ENCODE results near the gene CD247. TPM values are rescaled to one million over a fixed set of nuclear protein-coding genes. Genes with fewer than 3 reads are reported as not detected.
A peak's percentile ranks its signal among the peaks of the same experiment; 100 is the strongest.

Gene CD247
- total and polyA plus RNA-seq, 9 of the 15 experiments (the other 6 are each of a cell fraction or from before 2014, with no cell fraction given), result 0.08 to 0.42 (median 0.28) TPM; not detected in 5

DNA sequence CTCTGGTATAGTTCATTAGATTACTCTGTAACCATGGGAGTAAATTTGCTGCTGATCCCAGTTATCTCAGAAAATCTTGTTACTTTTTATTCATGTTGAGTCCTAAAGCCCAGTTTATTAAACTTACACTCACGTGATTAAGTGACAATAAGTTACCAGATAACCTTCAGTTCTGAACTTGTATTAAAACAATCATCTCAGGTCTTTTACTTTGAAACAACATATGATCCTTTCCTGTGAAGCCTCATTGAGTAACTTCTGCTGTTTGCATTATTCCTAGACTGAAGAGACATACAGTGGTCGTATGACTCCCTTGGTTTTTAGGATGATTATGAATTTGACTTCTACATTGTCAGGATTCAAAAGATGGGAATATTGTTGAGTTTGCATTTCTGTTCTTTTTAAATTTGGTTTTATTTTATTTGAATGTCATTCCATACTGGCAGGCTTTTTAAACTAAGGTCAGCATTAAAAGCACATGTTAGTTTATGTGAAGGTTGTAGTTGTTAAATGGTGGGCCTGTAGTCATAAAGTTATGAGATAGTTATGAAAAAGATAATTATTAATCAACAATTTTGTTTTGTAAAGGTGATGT lies 117.9 kb downstream of the CD247 start:
- peaks cover 42% of the 10 kb centered on the region for H3K36me3 ChIP-seq (ENCODE audit: control insufficient read depth, insufficient read depth, low read length)
- no peak overlapping the region for H3K27ac ChIP-seq (ENCODE audit: extremely low read depth, low read depth, low read length)
- in situ Hi-C loops (cut with MboI), result no loop called here
- ChIA-PET CTCF (ENCODE audit: low intra/inter-chr PET ratio) (interaction anchor here (0.6 to 2.4 kb wide), 8 partner anchors 10 to 570 kb away, joined by 3 to 19 read pairs (median 7); no protein-coding TSS in a partner anchor), POLR2A (no interaction called here)
- no peak overlapping the region for H3K4me2 ChIP-seq (ENCODE audit: insufficient read depth, low read length)
- H3K9me3 ChIP-seq (replicated peaks; ENCODE audit: control insufficient read depth, insufficient read depth, low read depth, low read length), result no peaks in the 10 kb centered on the region
- H3K79me2 ChIP-seq (ENCODE audit: control insufficient read depth, insufficient read depth, low read length), result no peaks in the 10 kb centered on the region
- no peaks in the 10 kb centered on the region for H3K27me3 ChIP-seq (ENCODE audit: control insufficient read depth in 2 of 2, insufficient read depth in 2 of 2, low read length in 2 of 2)
- no peaks in the 10 kb centered on the region for H4K20me1 ChIP-seq (replicated peaks; ENCODE audit: control insufficient read depth, insufficient read depth, low read length)
- no TSS peak for BruUV-seq (replicated peaks)
- intact Hi-C loops (cut with micrococcal nuclease), result loop anchor here (2.0 to 5.0 kb wide), 4 partner anchors 68 to 334 kb away; no protein-coding TSS in a partner anchor
- 57% methylated on average over 2 of the region's 2 CpGs for WGBS (ENCODE audit: insufficient coverage, low coverage, missing lambda C conversion rate)
- ATAC-seq (no peak), FAIRE-seq (no peak), DNase-seq (ENCODE audit: extremely low read depth in 1 of 4, low spot score in 3 of 4) (no peak)
- no peak overlapping the region for H3K9ac ChIP-seq (ENCODE audit: insufficient read depth in 1 of 2, low read depth in 2 of 2, low read length in 2 of 2)
- H3K9me1 ChIP-seq (ENCODE audit: control insufficient read depth, insufficient read depth, low read length), result no peaks in the 10 kb centered on the region
- no peaks in the 10 kb centered on the region for H3K4me1 ChIP-seq (replicated peaks in 1 of 2; ENCODE audit: control insufficient read depth in 2 of 2, insufficient read depth in 2 of 2, low read length in 2 of 2)
- H3K4me3 ChIP-seq, result no peak overlapping the region
- H2AFZ ChIP-seq (ENCODE audit: low read depth, low read length), result no peak overlapping the region
- TF ChIP-seq PTTG1 (tag; IDR thresholded peaks at IDR 0.05; ENCODE audit: low read depth), result no peak
- TF ChIP-seq ZNF316 (IDR thresholded peaks at IDR 0.05), result peak; percentile 93
- no peak for TF ChIP-seq GTF2E2 (tag; IDR thresholded peaks at IDR 0.05)
- no peak for TF ChIP-seq HMG20A (CRISPR knock-in tag; conservative IDR thresholded peaks at IDR 0.05)
- no peak for TF ChIP-seq PHF20 (IDR thresholded peaks at IDR 0.05; ENCODE audit: partially characterized antibody)
- TF ChIP-seq NFYB (IDR thresholded peaks at IDR 0.05; ENCODE audit: extremely low read depth, insufficient read length), result no peak
- TF ChIP-seq SPI1 (IDR thresholded peaks at IDR 0.05; ENCODE audit: borderline replicate concordance, low read depth, low read length), result no peak
- no peak for TF ChIP-seq HMG20B (CRISPR knock-in tag; IDR thresholded peaks at IDR 0.05)
- TF ChIP-seq C11orf30 (IDR thresholded peaks at IDR 0.05; ENCODE audit: low read depth), result peak; percentile 75
- TF ChIP-seq ZNF140 (CRISPR knock-in tag; IDR thresholded peaks at IDR 0.05), result no peak
- peak; percentile 59 for TF ChIP-seq MAFG (tag; conservative IDR thresholded peaks at IDR 0.05)
- TF ChIP-seq KDM5B (IDR thresholded peaks at IDR 0.05; ENCODE audit: insufficient replicate concordance, low read depth, low read length), result no peak
- peak; percentile 50; the same call in 1 of the 2 replicates for TF ChIP-seq MYNN (IDR thresholded peaks at IDR 0.05)
- no peak for TF ChIP-seq MYNN (CRISPR knock-in tag; IDR thresholded peaks at IDR 0.05)
- peak; percentile 22; the same call in 1 of the 2 replicates for TF ChIP-seq MAFK (IDR thresholded peaks at IDR 0.05; ENCODE audit: low read length)
- TF ChIP-seq CTCF (IDR thresholded peaks at IDR 0.05 in 2 of 3, conservative IDR thresholded peaks at IDR 0.05 in 1 of 3; ENCODE audit: insufficient read depth in 2 of 3, low read depth in 1 of 3, low read length in 3 of 3), result no peak
- TF ChIP-seq POLR2AphosphoS5 (IDR thresholded peaks at IDR 0.05; ENCODE audit: control insufficient read depth, insufficient read depth, low read depth, low read length), result no peak
- no peak for TF ChIP-seq TGIF2 (CRISPR knock-in tag; IDR thresholded peaks at IDR 0.05)
- TF ChIP-seq, protein P1, sequence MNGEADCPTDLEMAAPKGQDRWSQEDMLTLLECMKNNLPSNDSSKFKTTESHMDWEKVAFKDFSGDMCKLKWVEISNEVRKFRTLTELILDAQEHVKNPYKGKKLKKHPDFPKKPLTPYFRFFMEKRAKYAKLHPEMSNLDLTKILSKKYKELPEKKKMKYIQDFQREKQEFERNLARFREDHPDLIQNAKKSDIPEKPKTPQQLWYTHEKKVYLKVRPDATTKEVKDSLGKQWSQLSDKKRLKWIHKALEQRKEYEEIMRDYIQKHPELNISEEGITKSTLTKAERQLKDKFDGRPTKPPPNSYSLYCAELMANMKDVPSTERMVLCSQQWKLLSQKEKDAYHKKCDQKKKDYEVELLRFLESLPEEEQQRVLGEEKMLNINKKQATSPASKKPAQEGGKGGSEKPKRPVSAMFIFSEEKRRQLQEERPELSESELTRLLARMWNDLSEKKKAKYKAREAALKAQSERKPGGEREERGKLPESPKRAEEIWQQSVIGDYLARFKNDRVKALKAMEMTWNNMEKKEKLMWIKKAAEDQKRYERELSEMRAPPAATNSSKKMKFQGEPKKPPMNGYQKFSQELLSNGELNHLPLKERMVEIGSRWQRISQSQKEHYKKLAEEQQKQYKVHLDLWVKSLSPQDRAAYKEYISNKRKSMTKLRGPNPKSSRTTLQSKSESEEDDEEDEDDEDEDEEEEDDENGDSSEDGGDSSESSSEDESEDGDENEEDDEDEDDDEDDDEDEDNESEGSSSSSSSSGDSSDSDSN (IDR thresholded peaks at IDR 0.05; ENCODE audit: borderline replicate concordance in 1 of 2, low read depth in 2 of 2, low read length in 2 of 2), result no peak
